Caco-2 (cell line): Measurements from ENCODE around the gene ADCY5. TPM values are rescaled to one million over a fixed set of nuclear protein-coding genes. Genes with fewer than 3 reads are reported as not detected.

Experiments
- BruUV-seq: library from RNA; stranded (reverse); fragments of 400-500 nt; replicated peaks from 2 replicates; lab custom pipeline; 2021; lab: Mats Ljungman, UMichigan
- CTCF ChIA-PET: fragments of 300-600 bp; sonication (Branson Sonifier 250); formaldehyde crosslinking; loops from one replicate; lab custom pipeline; 2022; ENCODE audit warnings: antibody characterized with exemption; lab: Charles Lee
- POLR2A ChIA-PET: fragments of 300-600 bp; sonication (Branson Sonifier 250); formaldehyde crosslinking; loops from one replicate; lab custom pipeline; 2022; ENCODE audit warnings: antibody characterized with exemption; lab: Charles Lee
- DNase-seq, 2 experiments: peaks; one replicate each; pipeline versions ENCODE4 v3.0.0 to v3.0.0-alpha.2; 2020 to 2022
- H3K27me3 ChIP-seq: replicated peaks from 2 replicates; pipeline ENCODE4 v1.6.0; 2011; ENCODE audit warnings: low read length; ENCODE audit not compliant: control insufficient read depth, insufficient read depth
- H3K36me3 ChIP-seq: 2 replicates; pipeline ENCODE4 v1.5.1; 2011; ENCODE audit warnings: low read length; ENCODE audit not compliant: control insufficient read depth, insufficient read depth
- H3K4me1 ChIP-seq: fragments of 250-450 bp; sonication (Bioruptor Pico); 2 replicates; pipeline ENCODE4 v1.5.1; 2020; ENCODE audit warnings: mild to moderate bottlenecking
- H3K4me3 ChIP-seq: 2 replicates; pipeline ENCODE4 v1.5.1; 2011; ENCODE audit warnings: low read depth, mild to moderate bottlenecking, control low read depth, low read length
- H3K9me3 ChIP-seq: fragments of 250-450 bp; sonication (Bioruptor Pico); 2 replicates; pipeline ENCODE4 v1.5.1; 2020; ENCODE audit warnings: mild to moderate bottlenecking, moderate library complexity
- H3K27ac Mint-ChIP-seq: one replicate; pipeline ENCODE4 v1.8.0; 2022; ENCODE audit warnings: mixed read lengths; ENCODE audit not compliant: unreplicated experiment
- H3K27me3 Mint-ChIP-seq: one replicate; pipeline ENCODE4 v1.8.0; 2022; ENCODE audit warnings: mixed read lengths; ENCODE audit not compliant: insufficient read depth, unreplicated experiment
- H3K36me3 Mint-ChIP-seq: one replicate; pipeline ENCODE4 v1.8.0; 2022; ENCODE audit warnings: mild to moderate bottlenecking, mixed read lengths; ENCODE audit not compliant: insufficient read depth, unreplicated experiment
- H3K4me1 Mint-ChIP-seq: one replicate; pipeline ENCODE4 v1.8.0; 2022; ENCODE audit warnings: low read depth, mixed read lengths; ENCODE audit not compliant: unreplicated experiment
- H3K4me3 Mint-ChIP-seq: one replicate; pipeline ENCODE4 v1.8.0; 2022; ENCODE audit warnings: mild to moderate bottlenecking, moderate library complexity, mixed read lengths; ENCODE audit not compliant: unreplicated experiment
- H3K9me3 Mint-ChIP-seq: one replicate; pipeline ENCODE4 v1.8.0; 2022; ENCODE audit warnings: mixed read lengths; ENCODE audit not compliant: unreplicated experiment
- CTCF ChIP-seq, 2 experiments: fragments of 200-600 bp in 1 of 2; IDR thresholded peaks; 1 replicate in 1 of 2; 2 replicates in 1 of 2; pipeline versions ENCODE4 v1.5.1 to v1.8.0; 2011 to 2022; ENCODE audit warnings: antibody characterized with exemption in 1 of 2, control low read depth in 1 of 2, inconsistent platforms in 1 of 2, low read depth in 1 of 2, low read length in 1 of 2, mild to moderate bottlenecking in 1 of 2, moderate library complexity in 1 of 2; ENCODE audit not compliant: insufficient read depth in 1 of 2, severe bottlenecking in 1 of 2, unreplicated experiment in 1 of 2
- intact Hi-C: fragments of 100-400 bp; cut with micrococcal nuclease; formaldehyde crosslinking; loops from one replicate; pipeline ENCODE4 v1.10.0; 2022; ENCODE audit not compliant: unreplicated experiment
- total RNA-seq: library from RNA; stranded (reverse); gene quantifications from 2 replicates; pipeline ENCODE4 v1.2.3, GENCODE V29; 2022

The ADCY5 gene
- total RNA-seq, 1 experiment from 2014 or later, result 0.91 TPM

GRCh38 chr3:123301331-123302184, 147.3 kb downstream of the ADCY5 start:
- Histone ChIP-seq H3K4me1 (no peaks in the 10 kb centered on the region), H3K9me3 (no peaks in the 10 kb centered on the region), H3K4me3 (no peak overlapping the region), H3K27me3 (no peaks in the 10 kb centered on the region), H3K36me3 (no peaks in the 10 kb centered on the region)
- Mint-ChIP-seq H3K27me3 (no peaks in the 10 kb centered on the region), H3K36me3 (no peaks in the 10 kb centered on the region), H3K4me3 (no peak overlapping the region), H3K9me3 (no peaks in the 10 kb centered on the region), H3K4me1 (no peaks in the 10 kb centered on the region), H3K27ac (no peak overlapping the region)
- intact Hi-C loops, result no loop called here
- ChIA-PET POLR2A (no interaction called here), CTCF (interaction anchor here (0.6 kb wide), 1 partner anchor 16 kb away, joined by 10 read pairs; no protein-coding TSS in a partner anchor)
- TF ChIP-seq CTCF (IDR thresholded peaks at IDR 0.05; ENCODE audit: insufficient read depth in 1 of 2, low read depth in 1 of 2, low read length in 1 of 2, severe bottlenecking in 1 of 2, unreplicated experiment in 1 of 2), result no peak
- DNase-seq, result no peak
- BruUV-seq, result no TSS peak

GRCh38 chr3:123300583-123300982, 148.3 kb downstream of the ADCY5 start:
- H3K27me3 Mint-ChIP-seq, result peaks cover 5% of the 10 kb centered on the region
- TF ChIP-seq CTCF (IDR thresholded peaks at IDR 0.05; ENCODE audit: insufficient read depth in 1 of 2, low read depth in 1 of 2, low read length in 1 of 2, severe bottlenecking in 1 of 2, unreplicated experiment in 1 of 2), result no peak
- DNase-seq, result no peak
- POLR2A ChIA-PET, result no interaction called here
- BruUV-seq, result no TSS peak
- no peaks in the 10 kb centered on the region for H3K4me1 Mint-ChIP-seq
- no peak overlapping the region for H3K27ac Mint-ChIP-seq
- Histone ChIP-seq H3K27me3 (no peaks in the 10 kb centered on the region), H3K9me3 (no peaks in the 10 kb centered on the region), H3K4me1 (no peaks in the 10 kb centered on the region), H3K4me3 (no peak overlapping the region), H3K36me3 (no peaks in the 10 kb centered on the region)
- no peak overlapping the region for H3K4me3 Mint-ChIP-seq
- intact Hi-C loops, result no loop called here
- CTCF ChIA-PET, result no interaction called here
- H3K36me3 Mint-ChIP-seq, result no peaks in the 10 kb centered on the region
- no peaks in the 10 kb centered on the region for H3K9me3 Mint-ChIP-seq

DNA sequence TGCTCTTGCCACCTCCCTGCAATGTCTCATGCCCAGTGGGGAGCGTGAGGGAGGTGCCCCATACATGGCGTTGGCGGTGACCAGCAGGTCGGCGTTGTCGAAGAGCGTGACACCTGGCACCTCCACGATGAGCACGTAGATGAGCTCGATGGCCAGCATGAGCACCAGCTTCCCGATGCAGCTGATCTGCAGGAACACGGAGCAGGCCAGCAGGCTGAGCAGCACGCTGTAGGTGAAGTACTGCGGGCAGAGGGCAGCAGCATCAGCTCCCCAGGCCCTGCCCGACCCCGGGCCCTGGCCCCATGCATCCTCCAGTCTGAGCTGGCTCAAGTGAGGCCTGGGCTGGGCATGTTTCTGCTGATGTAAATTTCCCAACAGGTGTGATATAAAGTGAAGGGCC, 148.8 kb downstream of the ADCY5 start:
- intact Hi-C loops, result no loop called here
- Mint-ChIP-seq H3K27ac (no peak overlapping the region), H3K9me3 (no peaks in the 10 kb centered on the region), H3K36me3 (no peaks in the 10 kb centered on the region), H3K4me3 (no peak overlapping the region), H3K4me1 (no peaks in the 10 kb centered on the region), H3K27me3 (peaks cover 7% of the 10 kb centered on the region)
- H3K4me1 ChIP-seq, result no peaks in the 10 kb centered on the region
- H3K4me3 ChIP-seq, result no peak overlapping the region
- H3K27me3 ChIP-seq, result no peaks in the 10 kb centered on the region
- BruUV-seq, result no TSS peak
- DNase-seq, result no peak
- ChIA-PET CTCF (no interaction called here), POLR2A (no interaction called here)
- H3K9me3 ChIP-seq, result no peaks in the 10 kb centered on the region
- no peak for TF ChIP-seq CTCF (IDR thresholded peaks at IDR 0.05; ENCODE audit: insufficient read depth in 1 of 2, low read depth in 1 of 2, low read length in 1 of 2, severe bottlenecking in 1 of 2, unreplicated experiment in 1 of 2)
- no peaks in the 10 kb centered on the region for H3K36me3 ChIP-seq
